BE2C (cell line): ENCODE measurements around the gene SFMBT2.

ENCODE experiments used
- DNase-seq: peaks from one replicate; pipeline ENCODE4 v3.0.0-alpha.2; 2020
- H3K27me3 ChIP-seq: fragments of 250-450 bp; sonication (Bioruptor Pico); 2 replicates; pipeline ENCODE4 v1.5.1; 2020; ENCODE audit warnings: mild to moderate bottlenecking
- H3K36me3 ChIP-seq: fragments of 250-450 bp; sonication (Bioruptor Pico); 2 replicates; pipeline ENCODE4 v1.5.1; 2020; ENCODE audit warnings: mild to moderate bottlenecking
- H3K4me1 ChIP-seq: fragments of 250-450 bp; sonication (Bioruptor Pico); 2 replicates; pipeline ENCODE4 v1.5.1; 2020
- H3K4me3 ChIP-seq: 2 replicates; pipeline ENCODE4 v1.5.1; 2011; ENCODE audit warnings: low read depth, low read length
- H3K9me3 ChIP-seq: fragments of 250-450 bp; sonication (Bioruptor Pico); 2 replicates; pipeline ENCODE4 v1.5.1; 2020
- CTCF ChIP-seq: IDR thresholded peaks from 2 replicates; pipeline ENCODE4 v1.5.1; 2012; ENCODE audit warnings: mild to moderate bottlenecking, low read depth, low read length

The SFMBT2 gene

GRCh38 chr10:7123774-7124173 is 287.1 kb downstream of the SFMBT2 start:
- Histone ChIP-seq H3K4me3 (no peak overlapping the region), H3K36me3 (no peaks in the 10 kb centered on the region), H3K27me3 (peaks cover 25% of the 10 kb centered on the region; the same call in 1 of the 2 replicates), H3K9me3 (no peaks in the 10 kb centered on the region), H3K4me1 (no peaks in the 10 kb centered on the region)
- TF ChIP-seq CTCF, result no peak
- DNase-seq, result no peak

- DNase-seq, result no peak
- TF ChIP-seq CTCF, result no peak
- Histone ChIP-seq H3K36me3 (no peaks in the 10 kb centered on the region), H3K4me3 (no peak overlapping the region), H3K4me1 (no peaks in the 10 kb centered on the region), H3K9me3 (no peaks in the 10 kb centered on the region), H3K27me3 (peaks cover 25% of the 10 kb centered on the region; the same call in 1 of the 2 replicates)
These were observed 288.3 kb downstream of the SFMBT2 start for GRCh38 chr10:7122561-7122960.

GRCh38 chr10:7121154-7121797 is 289.6 kb downstream of the SFMBT2 start:
- Histone ChIP-seq H3K4me3 (no peak overlapping the region), H3K4me1 (no peaks in the 10 kb centered on the region), H3K36me3 (no peaks in the 10 kb centered on the region), H3K27me3 (peaks cover 31% of the 10 kb centered on the region; the same call in 1 of the 2 replicates), H3K9me3 (no peaks in the 10 kb centered on the region)
- peak; percentile 65 for DNase-seq
- peak; percentile 90 for TF ChIP-seq CTCF

GRCh38 chr10:7119325-7120015 is 291.4 kb downstream of the SFMBT2 start:
- DNase-seq, result no peak
- peaks cover 18% of the 10 kb centered on the region; the same call in 1 of the 2 replicates for H3K27me3 ChIP-seq
- no peaks in the 10 kb centered on the region for H3K9me3 ChIP-seq
- H3K4me1 ChIP-seq, result no peaks in the 10 kb centered on the region
- TF ChIP-seq CTCF, result no peak
- no peaks in the 10 kb centered on the region for H3K36me3 ChIP-seq
- no peak overlapping the region for H3K4me3 ChIP-seq

GRCh38 chr10:7117806-7118674 is 292.8 kb downstream of the SFMBT2 start:
- Histone ChIP-seq H3K36me3 (no peaks in the 10 kb centered on the region), H3K9me3 (no peaks in the 10 kb centered on the region), H3K27me3 (peaks cover 16% of the 10 kb centered on the region; the same call in 1 of the 2 replicates), H3K4me3 (no peak overlapping the region), H3K4me1 (no peaks in the 10 kb centered on the region)
- no peak for TF ChIP-seq CTCF
- no peak for DNase-seq
